ENCODE data around the gene KRTAP10-7. TPM values are rescaled to one million over a fixed set of nuclear protein-coding genes. Genes with fewer than 3 reads are reported as not detected.
"Not testable (repeated sequence)": the region's sequence is repeated elsewhere in the genome, so short reads cannot be mapped to it uniquely, and the experiment has no call there.

KRTAP10-7 gene
- total RNA-seq, 3 donors from 2014 or later = not detected

- DNase-seq (no peak), ATAC-seq (no peak)
- Histone ChIP-seq H3K9me3 (peaks cover 8% of the 10 kb centered on the region), H3K4me1 (ENCODE audit: low read depth) (no peaks in the 10 kb centered on the region), H3K36me3 (ENCODE audit: low read depth) (no peaks in the 10 kb centered on the region), H3K4me3 (no peak overlapping the region)
- intact Hi-C loops (cut with DNase I, micrococcal nuclease) = no loop called here
- TF ChIP-seq, protein P1, sequence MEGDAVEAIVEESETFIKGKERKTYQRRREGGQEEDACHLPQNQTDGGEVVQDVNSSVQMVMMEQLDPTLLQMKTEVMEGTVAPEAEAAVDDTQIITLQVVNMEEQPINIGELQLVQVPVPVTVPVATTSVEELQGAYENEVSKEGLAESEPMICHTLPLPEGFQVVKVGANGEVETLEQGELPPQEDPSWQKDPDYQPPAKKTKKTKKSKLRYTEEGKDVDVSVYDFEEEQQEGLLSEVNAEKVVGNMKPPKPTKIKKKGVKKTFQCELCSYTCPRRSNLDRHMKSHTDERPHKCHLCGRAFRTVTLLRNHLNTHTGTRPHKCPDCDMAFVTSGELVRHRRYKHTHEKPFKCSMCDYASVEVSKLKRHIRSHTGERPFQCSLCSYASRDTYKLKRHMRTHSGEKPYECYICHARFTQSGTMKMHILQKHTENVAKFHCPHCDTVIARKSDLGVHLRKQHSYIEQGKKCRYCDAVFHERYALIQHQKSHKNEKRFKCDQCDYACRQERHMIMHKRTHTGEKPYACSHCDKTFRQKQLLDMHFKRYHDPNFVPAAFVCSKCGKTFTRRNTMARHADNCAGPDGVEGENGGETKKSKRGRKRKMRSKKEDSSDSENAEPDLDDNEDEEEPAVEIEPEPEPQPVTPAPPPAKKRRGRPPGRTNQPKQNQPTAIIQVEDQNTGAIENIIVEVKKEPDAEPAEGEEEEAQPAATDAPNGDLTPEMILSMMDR (IDR thresholded peaks at IDR 0.05) = no peak
Measured at GRCh38 chr21:44585892-44586291, 14.5 kb upstream of the KRTAP10-7 start.

DNA sequence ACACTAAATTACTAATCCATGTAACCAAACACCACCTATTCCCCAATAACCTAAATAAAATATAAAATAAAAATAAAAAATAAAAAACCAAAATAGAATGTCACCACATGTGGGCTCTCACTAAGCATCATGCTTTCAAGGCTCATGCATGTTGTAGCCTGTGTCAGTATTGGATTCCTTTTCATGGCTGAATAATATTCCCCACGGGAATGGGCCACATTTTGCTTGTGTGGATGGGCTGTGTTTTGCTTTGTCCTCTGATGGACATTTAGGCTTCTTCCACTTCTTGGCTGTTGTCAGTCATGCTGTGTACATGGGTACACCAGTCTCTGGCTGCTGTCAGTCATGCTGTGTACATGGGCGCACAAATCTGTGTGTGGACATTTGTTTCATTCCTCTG is 11.3 kb upstream of the KRTAP10-7 start:
- no peak overlapping the region for H3K4me3 ChIP-seq
- DNase-seq = no peak
- TF ChIP-seq, protein P1 (IDR thresholded peaks at IDR 0.05) = no peak
- no peaks in the 10 kb centered on the region for H3K36me3 ChIP-seq (ENCODE audit: low read depth)
- ATAC-seq = no peak
- H3K4me1 ChIP-seq (ENCODE audit: low read depth) = no peaks in the 10 kb centered on the region
- no peaks in the 10 kb centered on the region for H3K9me3 ChIP-seq
- intact Hi-C loops (cut with DNase I, micrococcal nuclease) = no loop called here

- Histone ChIP-seq H3K4me3 (no peak overlapping the region), H3K36me3 (ENCODE audit: low read depth) (no peaks in the 10 kb centered on the region), H3K4me1 (ENCODE audit: low read depth) (no peaks in the 10 kb centered on the region), H3K9me3 (no peaks in the 10 kb centered on the region)
- TF ChIP-seq, protein P1 (IDR thresholded peaks at IDR 0.05) = no peak
- no peak for ATAC-seq
- intact Hi-C loops (cut with DNase I, micrococcal nuclease) = no loop called here
- DNase-seq = no peak
Measured at GRCh38 chr21:44589586-44590305, 10.7 kb upstream of the KRTAP10-7 start.

- no peak overlapping the region for H3K4me3 ChIP-seq
- no peaks in the 10 kb centered on the region for H3K4me1 ChIP-seq (ENCODE audit: low read depth)
- no peaks in the 10 kb centered on the region for H3K36me3 ChIP-seq (ENCODE audit: low read depth)
- ATAC-seq = no peak
- no peak for DNase-seq
- intact Hi-C loops (cut with DNase I, micrococcal nuclease) = no loop called here
- no peaks in the 10 kb centered on the region for H3K9me3 ChIP-seq
- TF ChIP-seq, protein P1 (IDR thresholded peaks at IDR 0.05) = no peak
Measured at GRCh38 chr21:44590311-44590721, 10.1 kb upstream of the KRTAP10-7 start.

DNA sequence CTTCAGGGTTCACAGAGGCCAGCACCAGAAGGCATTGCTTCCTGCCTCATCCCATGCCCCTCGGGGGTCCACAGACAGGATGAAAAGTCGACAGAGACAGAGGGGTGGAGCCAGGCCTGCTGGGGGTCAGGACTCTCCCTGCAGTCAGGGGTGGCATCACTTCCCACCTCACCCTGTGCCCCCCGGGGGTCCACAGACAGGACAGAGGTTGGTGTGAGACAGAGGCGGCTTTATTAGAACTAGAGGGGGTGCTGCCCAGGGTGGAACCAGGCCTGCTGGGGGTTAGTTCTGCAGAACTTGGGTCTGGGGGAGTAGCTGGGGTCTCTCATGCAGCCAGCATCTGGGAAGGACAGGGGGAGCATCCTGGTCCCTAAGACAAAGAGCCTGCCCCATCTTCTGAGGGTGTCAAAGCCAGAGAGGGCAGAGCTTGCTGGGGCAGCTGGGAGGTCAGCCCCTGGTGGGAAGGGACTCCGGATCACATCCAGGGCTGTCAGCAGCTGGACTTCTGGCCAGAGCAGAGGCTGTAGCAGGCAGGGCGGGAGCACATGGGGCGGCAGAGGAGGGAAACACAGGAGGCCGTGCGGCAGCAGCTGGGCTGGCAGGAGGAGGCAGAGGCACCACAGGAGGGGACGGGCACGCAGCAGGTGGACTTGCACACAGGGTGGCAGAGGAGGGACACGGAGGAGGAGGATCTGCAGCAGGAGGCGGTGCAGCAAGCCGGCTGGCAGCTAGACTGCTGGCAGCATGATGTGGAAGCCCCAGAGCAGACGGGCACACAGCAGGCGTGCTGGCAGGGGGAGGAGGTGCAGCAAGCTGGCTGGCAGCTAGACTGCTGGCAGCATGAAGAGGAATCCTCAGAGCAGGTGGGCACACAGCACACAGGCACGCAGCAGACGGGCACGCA is 9.2 kb upstream of the KRTAP10-7 start:
- H3K4me3 ChIP-seq; H3K4me1 ChIP-seq (ENCODE audit: low read depth); DNase-seq; intact Hi-C loops (cut with DNase I, micrococcal nuclease); ATAC-seq; H3K9me3 ChIP-seq; H3K36me3 ChIP-seq (ENCODE audit: low read depth): not testable (repeated sequence)

GRCh38 chr21:44591801-44592130 is 8.6 kb upstream of the KRTAP10-7 start:
- DNase-seq; H3K4me3 ChIP-seq; H3K36me3 ChIP-seq (ENCODE audit: low read depth); intact Hi-C loops (cut with DNase I, micrococcal nuclease); H3K4me1 ChIP-seq (ENCODE audit: low read depth); ATAC-seq; H3K9me3 ChIP-seq: not testable (repeated sequence)

All from mucosa of descending colon (tissue), 3 donors.